Esophagus squamous epithelium (tissue), 4 donors: ENCODE data around the gene MPPED2.

Source experiments
- CTCF ChIP-seq, 6 experiments: fragments of 450-650 bp in 4 of 6; fragments of 200-600 bp in 2 of 6; sonication (generic) in 2 of 6; IDR thresholded peaks; one replicate each; pipeline ENCODE4 v1.5.1; 2016 to 2019; ENCODE audit warnings: antibody characterized with exemption in 6 of 6, mild to moderate bottlenecking in 4 of 6, moderate library complexity in 4 of 6
- POLR2A ChIP-seq, 4 donors: fragments of 450-650 bp; IDR thresholded peaks; one replicate each; pipeline ENCODE4 v1.6.1; 2017; ENCODE audit warnings: antibody characterized with exemption in 4 of 4, mild to moderate bottlenecking in 4 of 4, moderate library complexity in 3 of 4

- TF ChIP-seq POLR2A (IDR thresholded peaks at IDR 0.05) (no peak), CTCF (IDR thresholded peaks at IDR 0.05) (no peak)
Measured at GRCh38 chr11:30582726-30583125, 3.4 kb downstream of the MPPED2 start.
